Mesothelial cell of epicardium (in vitro differentiated cells): Measurements from ENCODE around the gene THRB. TPM values are rescaled to one million over a fixed set of nuclear protein-coding genes. Genes with fewer than 3 reads are reported as not detected.

Experiments used
- DNase-seq, 2 experiments: peaks; one replicate each; pipeline ENCODE4 v3.0.0; 2021; ENCODE audit warnings: low spot score in 2 of 2; ENCODE audit not compliant: unreplicated experiment in 2 of 2
- H3K27ac Mint-ChIP-seq: 2 replicates; pipeline ENCODE4 v1.8.0; 2021; ENCODE audit warnings: mixed read lengths
- H3K27me3 Mint-ChIP-seq: 2 replicates; pipeline ENCODE4 v1.8.0; 2021; ENCODE audit warnings: low read depth, mixed read lengths
- H3K36me3 Mint-ChIP-seq: 2 replicates; pipeline ENCODE4 v1.8.0; 2021; ENCODE audit warnings: mixed read lengths
- H3K4me1 Mint-ChIP-seq: 2 replicates; pipeline ENCODE4 v1.8.0; 2021; ENCODE audit warnings: mixed read lengths
- H3K4me3 Mint-ChIP-seq: 2 replicates; pipeline ENCODE4 v1.8.0; 2021; ENCODE audit warnings: mild to moderate bottlenecking, moderate library complexity, mixed read lengths
- H3K9me3 Mint-ChIP-seq: 2 replicates; pipeline ENCODE4 v1.8.0; 2021; ENCODE audit warnings: mixed read lengths
- microRNA-seq: library from miRNA; unstranded; fragments of <30 nt; microRNA quantifications from one replicate; pipeline ENCODE4 v1.2.0, GENCODE V29; 2021; ENCODE audit warnings: inconsistent platforms, mixed read lengths
- total RNA-seq: library from RNA; stranded (reverse); gene quantifications from 3 replicates; pipeline ENCODE4 v1.2.1, GENCODE V29; 2021
- TF ChIP-seq, protein P1 (sequence below): fragments of 200-600 bp; sonication (generic); IDR thresholded peaks from one replicate; pipeline ENCODE4 v1.5.0; 2021; ENCODE audit warnings: antibody characterized with exemption; ENCODE audit not compliant: unreplicated experiment

The THRB gene
- total RNA-seq, 1 donor from 2014 or later, result 3.4 TPM

DNA sequence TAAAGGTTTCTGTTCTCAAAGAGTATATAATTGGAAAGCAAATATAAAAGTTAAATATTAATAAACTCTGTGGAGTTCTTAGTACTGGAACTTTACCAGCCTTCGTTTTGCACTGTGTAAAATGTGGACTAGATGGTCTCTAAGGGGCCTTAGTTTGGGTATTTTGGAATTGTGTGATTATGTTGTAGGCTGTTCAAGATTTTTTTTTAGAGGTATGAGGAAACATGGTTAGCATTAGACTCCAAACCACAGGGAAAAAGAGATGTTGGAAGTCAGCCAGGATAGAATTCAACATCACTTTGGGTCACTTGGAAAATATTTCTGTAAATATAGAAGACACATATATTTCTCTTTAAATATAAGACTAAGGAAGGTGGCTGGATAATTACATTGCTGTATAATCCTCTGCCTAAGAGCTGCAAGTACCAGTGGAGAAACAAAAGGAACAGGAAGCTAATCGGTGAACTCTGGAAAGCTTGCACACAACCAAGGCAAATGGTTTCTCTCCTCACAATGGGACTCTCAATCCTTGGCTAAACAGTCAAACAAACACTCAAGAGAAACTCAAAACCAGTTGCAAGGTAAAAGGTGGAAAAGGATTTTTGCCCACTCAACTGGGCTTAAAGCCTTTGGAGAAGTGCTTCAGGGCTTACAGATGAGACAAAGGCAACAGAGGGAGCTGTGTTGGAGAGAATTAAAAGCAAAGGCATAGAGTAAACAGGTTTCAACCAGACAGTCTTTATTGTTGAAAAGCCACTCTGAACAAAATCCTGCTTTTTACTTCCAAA lies 407.8 kb downstream of the THRB start:
- Mint-ChIP-seq H3K27ac (no peak overlapping the region), H3K36me3 (no peaks in the 10 kb centered on the region), H3K4me3 (no peak overlapping the region), H3K4me1 (peaks cover 2% of the 10 kb centered on the region), H3K9me3 (peaks cover 4% of the 10 kb centered on the region), H3K27me3 (peaks cover 2% of the 10 kb centered on the region)
- TF ChIP-seq, protein P1, sequence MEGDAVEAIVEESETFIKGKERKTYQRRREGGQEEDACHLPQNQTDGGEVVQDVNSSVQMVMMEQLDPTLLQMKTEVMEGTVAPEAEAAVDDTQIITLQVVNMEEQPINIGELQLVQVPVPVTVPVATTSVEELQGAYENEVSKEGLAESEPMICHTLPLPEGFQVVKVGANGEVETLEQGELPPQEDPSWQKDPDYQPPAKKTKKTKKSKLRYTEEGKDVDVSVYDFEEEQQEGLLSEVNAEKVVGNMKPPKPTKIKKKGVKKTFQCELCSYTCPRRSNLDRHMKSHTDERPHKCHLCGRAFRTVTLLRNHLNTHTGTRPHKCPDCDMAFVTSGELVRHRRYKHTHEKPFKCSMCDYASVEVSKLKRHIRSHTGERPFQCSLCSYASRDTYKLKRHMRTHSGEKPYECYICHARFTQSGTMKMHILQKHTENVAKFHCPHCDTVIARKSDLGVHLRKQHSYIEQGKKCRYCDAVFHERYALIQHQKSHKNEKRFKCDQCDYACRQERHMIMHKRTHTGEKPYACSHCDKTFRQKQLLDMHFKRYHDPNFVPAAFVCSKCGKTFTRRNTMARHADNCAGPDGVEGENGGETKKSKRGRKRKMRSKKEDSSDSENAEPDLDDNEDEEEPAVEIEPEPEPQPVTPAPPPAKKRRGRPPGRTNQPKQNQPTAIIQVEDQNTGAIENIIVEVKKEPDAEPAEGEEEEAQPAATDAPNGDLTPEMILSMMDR, result no peak
- DNase-seq, result no peak

DNA sequence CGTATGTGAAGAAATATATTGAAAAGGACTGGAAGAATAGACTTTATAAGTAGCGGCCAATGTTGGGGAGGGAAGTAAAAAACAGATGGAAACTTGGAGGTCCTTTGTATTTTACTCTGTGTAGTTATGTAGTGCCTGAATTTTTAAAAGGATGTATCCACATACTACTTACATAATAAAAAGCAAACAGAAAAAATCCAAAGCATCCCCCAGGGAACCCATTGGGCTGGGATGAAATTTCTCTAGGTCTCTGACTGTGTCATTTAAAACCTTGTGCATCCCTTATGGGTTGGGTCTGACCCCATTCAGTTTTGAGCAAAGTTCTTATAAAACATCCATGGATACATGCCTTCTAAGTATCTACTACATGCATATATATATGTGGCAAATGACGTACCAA lies 408.4 kb downstream of the THRB start:
- no peaks in the 10 kb centered on the region for H3K36me3 Mint-ChIP-seq
- peaks cover 4% of the 10 kb centered on the region for H3K27me3 Mint-ChIP-seq
- no peak overlapping the region for H3K27ac Mint-ChIP-seq
- DNase-seq, result no peak
- H3K4me3 Mint-ChIP-seq, result no peak overlapping the region
- TF ChIP-seq, protein P1, result no peak
- peaks cover 4% of the 10 kb centered on the region for H3K9me3 Mint-ChIP-seq
- peaks cover 2% of the 10 kb centered on the region for H3K4me1 Mint-ChIP-seq

DNA sequence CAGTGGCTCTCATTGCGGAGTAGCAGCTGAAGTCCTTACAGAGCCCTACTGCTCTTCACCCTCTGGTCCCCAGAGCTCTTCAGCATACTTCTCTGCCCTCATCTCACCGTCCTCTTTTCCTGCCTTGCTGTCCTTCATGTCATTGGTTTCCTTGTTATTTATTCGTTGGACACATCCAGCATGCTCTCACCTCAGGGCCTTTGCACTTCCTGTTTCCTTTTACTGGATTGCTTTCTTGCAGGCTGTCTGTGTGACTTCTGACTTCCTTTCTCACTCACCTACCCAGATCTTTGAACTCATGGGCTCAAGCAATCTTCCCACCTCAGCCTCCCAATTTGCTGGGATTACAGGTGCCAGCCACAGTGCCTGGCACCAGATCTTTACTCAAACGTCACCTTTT lies 422.5 kb downstream of the THRB start:
- H3K36me3 Mint-ChIP-seq, result no peaks in the 10 kb centered on the region
- H3K9me3 Mint-ChIP-seq, result peaks cover 29% of the 10 kb centered on the region
- H3K27me3 Mint-ChIP-seq, result peaks cover 1% of the 10 kb centered on the region
- DNase-seq, result no peak
- no peak overlapping the region for H3K4me3 Mint-ChIP-seq
- TF ChIP-seq, protein P1, result no peak
- no peak overlapping the region for H3K27ac Mint-ChIP-seq
- H3K4me1 Mint-ChIP-seq, result no peaks in the 10 kb centered on the region

DNA sequence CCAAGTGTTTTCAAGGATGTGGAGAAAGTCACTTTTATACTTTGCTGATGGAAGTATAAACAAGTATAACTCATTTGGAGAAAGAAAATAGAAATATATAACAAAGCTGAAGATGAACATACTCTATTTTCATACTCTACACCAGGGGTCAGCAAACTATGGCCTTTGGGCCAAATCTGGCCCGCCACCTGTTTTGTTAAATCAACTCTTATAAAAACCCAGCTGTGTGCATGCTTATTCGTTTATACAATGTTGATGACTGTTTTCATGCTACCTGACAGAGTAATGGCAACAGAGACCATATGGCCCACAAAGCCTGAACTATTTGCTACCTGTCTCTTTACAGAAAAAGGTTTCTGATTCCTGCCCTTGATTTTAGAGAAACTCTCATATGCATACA lies 425.6 kb downstream of the THRB start:
- no peak for DNase-seq
- no peak overlapping the region for H3K4me3 Mint-ChIP-seq
- TF ChIP-seq, protein P1, result no peak
- H3K27ac Mint-ChIP-seq, result no peak overlapping the region
- H3K4me1 Mint-ChIP-seq, result no peaks in the 10 kb centered on the region
- H3K36me3 Mint-ChIP-seq, result no peaks in the 10 kb centered on the region
- peaks cover 7% of the 10 kb centered on the region for H3K9me3 Mint-ChIP-seq
- no peaks in the 10 kb centered on the region for H3K27me3 Mint-ChIP-seq

DNA sequence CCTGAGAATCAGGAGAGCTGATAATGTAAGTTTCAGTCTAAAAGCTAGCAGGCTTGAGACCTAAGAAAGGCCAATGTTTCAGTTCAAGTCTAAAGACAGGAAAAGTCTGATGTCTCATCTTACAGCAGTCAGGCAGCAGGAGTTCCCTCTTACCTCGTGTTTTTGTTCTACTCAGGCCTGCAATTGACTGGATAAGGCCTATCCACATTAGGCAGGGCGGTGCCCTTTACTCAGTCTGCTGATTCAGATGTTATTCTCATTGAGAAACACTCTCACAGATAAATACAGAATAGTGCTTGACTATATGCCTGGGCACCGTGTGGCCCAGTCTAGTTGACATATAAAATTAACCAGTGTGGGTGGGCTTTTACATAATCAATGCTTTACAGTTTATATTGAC lies 427.2 kb downstream of the THRB start:
- TF ChIP-seq, protein P1, result no peak
- Mint-ChIP-seq H3K4me1 (peaks cover 6% of the 10 kb centered on the region), H3K27ac (no peak overlapping the region), H3K36me3 (no peaks in the 10 kb centered on the region), H3K9me3 (peaks cover 5% of the 10 kb centered on the region), H3K27me3 (no peaks in the 10 kb centered on the region), H3K4me3 (no peak overlapping the region)
- no peak for DNase-seq

Small RNA genes within 50 kb of the gene (microRNA-seq; reads per million reads assigned to microRNA genes)
- gene MIR4792, result not detected
